ENCODE measurements around the gene REM2. TPM values are rescaled to one million over a fixed set of nuclear protein-coding genes. Genes with fewer than 3 reads are reported as not detected.

Gene REM2, protein sequence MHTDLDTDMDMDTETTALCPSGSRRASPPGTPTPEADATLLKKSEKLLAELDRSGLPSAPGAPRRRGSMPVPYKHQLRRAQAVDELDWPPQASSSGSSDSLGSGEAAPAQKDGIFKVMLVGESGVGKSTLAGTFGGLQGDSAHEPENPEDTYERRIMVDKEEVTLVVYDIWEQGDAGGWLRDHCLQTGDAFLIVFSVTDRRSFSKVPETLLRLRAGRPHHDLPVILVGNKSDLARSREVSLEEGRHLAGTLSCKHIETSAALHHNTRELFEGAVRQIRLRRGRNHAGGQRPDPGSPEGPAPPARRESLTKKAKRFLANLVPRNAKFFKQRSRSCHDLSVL
- total RNA-seq = 2.1 TPM

DNA sequence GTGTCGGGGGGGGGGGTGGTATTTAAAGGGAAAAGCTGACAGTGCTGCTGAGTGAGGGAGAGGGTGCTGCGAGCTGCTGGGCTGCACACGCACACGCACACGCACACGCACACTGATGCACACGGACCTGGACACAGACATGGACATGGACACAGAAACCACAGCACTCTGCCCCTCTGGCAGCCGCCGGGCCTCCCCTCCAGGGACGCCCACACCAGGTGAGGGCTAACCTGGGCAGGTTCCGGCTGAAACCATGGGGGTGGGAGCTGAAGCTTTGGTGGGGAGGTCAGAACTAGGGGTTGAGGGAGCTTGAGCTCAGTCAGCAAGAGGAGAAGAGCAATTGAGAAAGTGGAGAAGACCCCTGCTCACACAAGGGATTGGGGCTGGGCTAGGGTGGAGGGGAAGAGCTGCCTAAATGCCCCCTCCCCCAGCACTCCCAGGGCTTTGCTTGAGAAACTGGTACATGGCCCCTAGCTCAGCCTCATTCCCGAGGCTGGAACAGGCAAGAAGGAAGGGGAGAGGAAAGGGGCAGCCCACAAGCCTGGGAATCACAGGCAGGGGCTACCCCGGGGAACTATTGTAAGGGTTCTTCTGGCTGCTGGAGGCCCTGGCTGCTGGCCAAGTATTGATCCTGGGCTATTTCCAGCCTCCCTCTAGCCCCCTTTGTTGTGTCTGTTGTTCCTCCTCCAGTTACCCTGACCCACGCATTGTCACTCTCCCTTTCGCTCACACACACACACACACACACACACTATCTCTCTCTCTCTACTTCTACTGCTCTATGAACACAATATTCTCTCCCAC is at the start of gene REM2:
Gene REM2 (plus strand): TSS at position 50 of the 804 bp plus-strand sequence. CDS start 66 bp downstream, at position 116.
- peaks cover 33% of the 10 kb centered on the region for H3K4me1 ChIP-seq (ENCODE audit: insufficient read depth, low read length)
- H3K4me3 ChIP-seq (ENCODE audit: low read length) = no peak within 1 kb of the TSS
- no peaks in the 10 kb centered on the region for H3K27me3 ChIP-seq (ENCODE audit: insufficient read depth, low read length)
- no peaks in the 10 kb centered on the region for H3K9me3 ChIP-seq (ENCODE audit: low read depth, low read length)

DNA sequence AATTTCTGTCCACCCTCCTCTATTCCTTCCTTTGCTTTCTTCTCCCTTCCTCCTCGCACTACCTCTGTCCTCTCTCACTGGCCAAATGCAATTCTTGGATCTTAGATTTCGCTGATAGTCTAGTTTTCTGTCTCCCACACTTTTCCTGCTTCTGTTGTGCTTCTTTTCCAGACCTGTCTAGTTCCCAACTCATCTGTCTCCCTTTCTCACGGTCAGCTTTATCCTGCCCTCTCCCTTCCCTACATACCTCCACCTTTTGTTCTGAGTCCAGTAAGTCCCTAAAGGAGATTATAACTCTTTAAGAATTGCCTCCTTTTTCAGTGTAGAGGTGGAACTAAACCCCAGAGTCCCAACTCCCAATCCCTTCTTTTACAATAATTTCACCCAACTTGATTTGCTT is 47.5 kb upstream of the REM2 start:
- H3K27me3 ChIP-seq (ENCODE audit: insufficient read depth, low read length) = peaks cover 12% of the 10 kb centered on the region
- H3K4me1 ChIP-seq (ENCODE audit: insufficient read depth, low read length) = peaks cover 30% of the 10 kb centered on the region
- no peaks in the 10 kb centered on the region for H3K9me3 ChIP-seq (ENCODE audit: low read depth, low read length)
- H3K4me3 ChIP-seq (ENCODE audit: low read length) = no peak overlapping the region

DNA sequence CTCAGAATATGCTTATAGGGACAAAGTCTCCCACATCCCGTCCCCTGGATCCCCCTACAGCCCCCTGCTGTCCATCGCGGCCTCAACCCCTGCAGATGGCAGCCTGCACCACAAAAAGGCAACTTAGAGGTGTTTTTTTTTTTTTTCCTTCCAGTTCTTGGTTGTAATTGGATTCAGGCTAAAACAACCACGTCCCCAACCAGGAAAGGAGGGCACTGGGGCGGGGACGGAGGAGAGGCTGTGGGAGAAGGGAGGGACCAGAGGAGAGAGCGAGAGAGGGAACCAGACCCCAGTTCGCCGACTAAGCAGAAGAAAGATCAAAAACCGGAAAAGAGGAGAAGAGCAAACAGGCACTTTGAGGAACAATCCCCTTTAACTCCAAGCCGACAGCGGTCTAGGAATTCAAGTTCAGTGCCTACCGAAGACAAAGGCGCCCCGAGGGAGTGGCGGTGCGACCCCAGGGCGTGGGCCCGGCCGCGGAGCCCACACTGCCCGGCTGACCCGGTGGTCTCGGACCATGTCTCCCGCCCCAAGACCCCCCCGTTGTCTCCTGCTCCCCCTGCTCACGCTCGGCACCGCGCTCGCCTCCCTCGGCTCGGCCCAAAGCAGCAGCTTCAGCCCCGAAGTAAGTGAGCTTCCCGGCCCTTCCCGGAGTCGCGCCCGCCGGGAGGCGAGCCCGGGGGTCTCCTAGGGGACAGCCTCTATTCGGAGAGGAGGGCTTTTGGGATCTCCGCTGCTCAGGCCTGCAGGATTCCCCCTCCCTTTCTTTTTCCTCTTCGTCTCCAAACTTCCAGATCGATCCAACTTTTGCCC is 46.5 kb upstream of the REM2 start, which contains the start of gene MMP14:
Gene MMP14 (plus strand): TSS at position 285 of the 813 bp plus-strand sequence. CDS start 233 bp downstream, at position 518.
- Histone ChIP-seq H3K9me3 (ENCODE audit: low read depth, low read length) (no peaks in the 10 kb centered on the region), H3K4me3 (ENCODE audit: low read length) (peak within 1 kb of the TSS; percentile 46), H3K27me3 (ENCODE audit: insufficient read depth, low read length) (peaks cover 12% of the 10 kb centered on the region), H3K4me1 (ENCODE audit: insufficient read depth, low read length) (peaks cover 21% of the 10 kb centered on the region)

DNA sequence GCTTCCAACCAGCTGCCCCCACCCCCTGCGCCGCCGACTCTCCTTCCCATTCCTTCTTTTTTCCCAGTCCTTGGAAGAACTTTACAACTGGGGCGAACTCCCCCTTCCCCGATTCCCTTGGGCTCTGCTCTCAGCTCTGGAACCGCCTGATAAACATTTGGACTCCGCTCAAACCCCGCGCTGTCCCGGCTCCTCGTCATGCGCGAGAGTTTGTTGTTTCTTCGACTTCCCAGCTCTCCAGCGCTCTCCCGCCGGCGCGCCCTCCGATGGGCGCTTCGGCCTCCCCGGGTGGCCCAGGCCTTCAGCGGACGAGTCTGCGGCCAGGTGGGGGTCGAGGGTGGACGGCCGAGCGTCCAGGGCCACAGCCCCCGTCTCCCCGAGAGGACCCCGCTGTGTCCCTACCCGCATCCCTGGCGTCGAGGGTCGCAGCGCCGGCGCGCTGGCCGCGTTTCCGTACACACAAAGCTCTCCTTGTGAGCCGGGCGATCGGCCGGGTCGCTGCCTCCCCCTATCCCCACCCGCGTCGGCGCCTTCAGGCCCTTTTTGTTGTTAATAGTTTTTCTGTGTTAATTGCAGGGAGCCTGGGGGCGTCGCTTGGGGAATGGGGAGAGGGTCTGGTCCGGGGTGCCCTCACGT is 45.8 kb upstream of the REM2 start:
- peaks cover 21% of the 10 kb centered on the region for H3K4me1 ChIP-seq (ENCODE audit: insufficient read depth, low read length)
- peak overlapping the region; percentile 46 for H3K4me3 ChIP-seq (ENCODE audit: low read length)
- H3K9me3 ChIP-seq (ENCODE audit: low read depth, low read length) = no peaks in the 10 kb centered on the region
- H3K27me3 ChIP-seq (ENCODE audit: insufficient read depth, low read length) = peaks cover 12% of the 10 kb centered on the region

DNA sequence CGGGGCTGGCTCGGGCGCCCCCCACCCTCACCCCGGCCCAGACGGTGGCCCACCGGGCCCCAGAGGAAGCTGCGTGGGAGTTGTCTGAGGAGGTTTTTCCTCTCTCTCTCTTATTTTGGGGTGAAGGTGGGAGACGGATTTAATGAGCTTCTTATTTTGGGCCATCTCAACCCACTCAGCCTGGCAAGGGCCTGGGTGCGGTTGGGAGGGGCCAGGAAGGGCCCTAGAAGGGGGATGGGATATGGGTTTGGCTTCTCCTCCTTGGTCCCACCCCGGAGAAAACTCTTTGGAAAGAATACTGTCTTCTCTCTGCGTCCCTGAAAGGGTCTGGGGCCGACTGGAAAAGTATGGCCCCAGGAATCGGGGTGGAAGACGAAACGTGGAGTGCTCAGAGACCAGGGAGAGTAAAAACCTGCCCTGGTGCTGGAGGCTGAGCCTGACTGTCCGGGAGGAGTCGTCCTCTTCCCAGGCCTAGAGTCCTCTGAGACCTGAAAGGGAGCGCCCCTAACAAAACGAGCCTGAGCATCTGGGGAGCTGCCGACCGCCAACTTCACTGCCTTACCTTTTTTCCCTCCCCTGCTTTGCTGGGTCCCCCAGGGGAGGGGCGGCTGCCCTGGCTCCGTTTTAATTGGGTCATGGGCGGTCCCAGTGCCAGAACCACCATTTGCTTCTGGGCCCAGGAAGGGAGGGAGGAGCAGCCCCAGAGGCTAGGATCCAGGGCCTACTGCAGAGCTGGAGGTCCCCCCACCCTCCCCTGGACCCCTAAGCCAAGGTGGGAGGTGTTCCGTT is 45.1 kb upstream of the REM2 start:
- no peak overlapping the region for H3K4me3 ChIP-seq (ENCODE audit: low read length)
- H3K27me3 ChIP-seq (ENCODE audit: insufficient read depth, low read length) = peaks cover 12% of the 10 kb centered on the region
- no peaks in the 10 kb centered on the region for H3K9me3 ChIP-seq (ENCODE audit: low read depth, low read length)
- H3K4me1 ChIP-seq (ENCODE audit: insufficient read depth, low read length) = peaks cover 21% of the 10 kb centered on the region

DNA sequence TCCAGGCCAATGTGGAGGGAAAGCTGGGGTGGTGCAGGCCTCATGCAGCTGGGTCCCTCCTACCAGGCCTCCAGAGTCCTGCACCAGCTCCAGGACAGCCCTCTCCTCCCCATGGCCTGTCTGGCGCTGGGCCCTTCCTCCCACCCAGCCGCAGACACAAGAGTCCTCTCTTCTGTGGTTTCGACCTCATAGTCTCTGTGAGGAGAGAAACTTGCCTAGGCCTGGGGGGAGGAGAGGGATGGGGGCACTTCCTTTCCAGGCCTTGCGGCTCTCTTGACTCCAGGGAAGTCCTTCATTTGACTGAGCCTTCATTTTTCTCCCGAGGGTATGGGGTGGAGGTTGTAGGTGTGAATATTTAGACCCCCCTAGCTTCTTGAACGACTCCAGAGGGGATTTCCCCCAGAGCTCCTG is 44.4 kb upstream of the REM2 start:
- Histone ChIP-seq H3K9me3 (ENCODE audit: low read depth, low read length) (no peaks in the 10 kb centered on the region), H3K4me1 (ENCODE audit: insufficient read depth, low read length) (peaks cover 21% of the 10 kb centered on the region), H3K4me3 (ENCODE audit: low read length) (no peak overlapping the region), H3K27me3 (ENCODE audit: insufficient read depth, low read length) (peaks cover 12% of the 10 kb centered on the region)

DNA sequence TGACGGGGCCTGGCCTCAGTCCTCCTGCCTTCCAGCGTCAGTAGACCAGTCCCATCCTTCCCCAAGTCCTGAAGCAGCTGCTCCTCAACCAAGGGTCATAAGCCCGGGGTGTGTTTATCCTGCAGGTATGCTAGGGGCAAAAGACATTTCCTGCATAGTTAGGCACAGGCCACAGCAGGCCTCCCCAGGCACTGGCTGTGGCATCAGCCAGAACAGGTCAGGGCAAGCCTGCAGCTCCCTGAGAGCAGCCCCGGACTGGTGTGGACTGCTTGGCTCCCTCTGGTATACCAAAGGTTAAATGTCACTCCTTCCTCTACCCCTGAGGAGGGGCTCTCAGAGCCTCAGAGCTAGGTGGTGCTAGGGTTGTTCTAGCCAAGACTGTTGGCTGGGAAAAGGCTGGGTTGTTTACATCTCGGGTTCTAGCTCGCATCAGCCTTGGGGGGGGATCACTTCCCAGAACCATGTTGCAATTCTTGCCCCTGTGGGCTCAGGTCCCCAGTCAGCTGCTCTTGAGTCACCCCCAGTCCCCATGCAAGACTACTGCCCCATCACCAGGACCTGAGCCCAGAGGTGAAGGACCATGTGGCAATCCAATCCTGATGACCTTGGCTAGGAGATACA is 43.8 kb upstream of the REM2 start:
- Histone ChIP-seq H3K4me1 (ENCODE audit: insufficient read depth, low read length) (peaks cover 21% of the 10 kb centered on the region), H3K9me3 (ENCODE audit: low read depth, low read length) (no peaks in the 10 kb centered on the region), H3K4me3 (ENCODE audit: low read length) (no peak overlapping the region), H3K27me3 (ENCODE audit: insufficient read depth, low read length) (peaks cover 12% of the 10 kb centered on the region)

DNA sequence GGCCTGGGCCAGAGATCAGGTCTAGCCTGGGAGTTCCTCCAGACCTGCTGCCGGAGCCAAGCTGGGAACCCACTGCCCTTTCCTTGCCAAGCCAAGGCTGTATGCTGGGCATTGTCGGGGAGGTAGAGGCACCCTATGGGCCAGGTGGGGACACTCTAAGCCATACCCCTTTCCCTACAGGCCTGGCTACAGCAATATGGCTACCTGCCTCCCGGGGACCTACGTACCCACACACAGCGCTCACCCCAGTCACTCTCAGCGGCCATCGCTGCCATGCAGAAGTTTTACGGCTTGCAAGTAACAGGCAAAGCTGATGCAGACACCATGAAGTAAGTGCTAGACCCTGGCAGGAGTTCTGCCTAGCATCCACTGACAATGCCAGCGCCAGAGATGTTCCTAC is 41.7 kb upstream of the REM2 start:
- H3K4me3 ChIP-seq (ENCODE audit: low read length) = no peak overlapping the region

DNA sequence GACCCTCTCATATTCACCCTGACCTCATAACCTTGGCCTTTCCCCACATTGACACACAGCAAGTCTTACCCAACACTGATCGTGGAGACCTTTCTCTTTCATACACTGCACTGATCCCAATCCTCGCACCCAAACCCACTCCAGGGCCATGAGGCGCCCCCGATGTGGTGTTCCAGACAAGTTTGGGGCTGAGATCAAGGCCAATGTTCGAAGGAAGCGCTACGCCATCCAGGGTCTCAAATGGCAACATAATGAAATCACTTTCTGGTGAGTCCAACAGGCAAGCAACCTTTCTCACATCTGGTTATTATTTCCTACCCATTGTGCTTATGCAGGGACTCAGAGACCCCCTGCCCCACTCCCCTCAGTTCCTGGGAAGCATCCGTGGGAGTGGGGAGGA is 41.3 kb upstream of the REM2 start:
- Histone ChIP-seq H3K4me1 (ENCODE audit: insufficient read depth, low read length) (peaks cover 13% of the 10 kb centered on the region), H3K27me3 (ENCODE audit: insufficient read depth, low read length) (peaks cover 10% of the 10 kb centered on the region), H3K9me3 (ENCODE audit: low read depth, low read length) (no peaks in the 10 kb centered on the region), H3K4me3 (ENCODE audit: low read length) (no peak overlapping the region)

More for the DNA sequence above, 41.7 kb upstream of the REM2 start:
- peaks cover 12% of the 10 kb centered on the region for H3K27me3 ChIP-seq (ENCODE audit: insufficient read depth, low read length)
- no peaks in the 10 kb centered on the region for H3K9me3 ChIP-seq (ENCODE audit: low read depth, low read length)
- H3K4me1 ChIP-seq (ENCODE audit: insufficient read depth, low read length) = peaks cover 18% of the 10 kb centered on the region

DNA sequence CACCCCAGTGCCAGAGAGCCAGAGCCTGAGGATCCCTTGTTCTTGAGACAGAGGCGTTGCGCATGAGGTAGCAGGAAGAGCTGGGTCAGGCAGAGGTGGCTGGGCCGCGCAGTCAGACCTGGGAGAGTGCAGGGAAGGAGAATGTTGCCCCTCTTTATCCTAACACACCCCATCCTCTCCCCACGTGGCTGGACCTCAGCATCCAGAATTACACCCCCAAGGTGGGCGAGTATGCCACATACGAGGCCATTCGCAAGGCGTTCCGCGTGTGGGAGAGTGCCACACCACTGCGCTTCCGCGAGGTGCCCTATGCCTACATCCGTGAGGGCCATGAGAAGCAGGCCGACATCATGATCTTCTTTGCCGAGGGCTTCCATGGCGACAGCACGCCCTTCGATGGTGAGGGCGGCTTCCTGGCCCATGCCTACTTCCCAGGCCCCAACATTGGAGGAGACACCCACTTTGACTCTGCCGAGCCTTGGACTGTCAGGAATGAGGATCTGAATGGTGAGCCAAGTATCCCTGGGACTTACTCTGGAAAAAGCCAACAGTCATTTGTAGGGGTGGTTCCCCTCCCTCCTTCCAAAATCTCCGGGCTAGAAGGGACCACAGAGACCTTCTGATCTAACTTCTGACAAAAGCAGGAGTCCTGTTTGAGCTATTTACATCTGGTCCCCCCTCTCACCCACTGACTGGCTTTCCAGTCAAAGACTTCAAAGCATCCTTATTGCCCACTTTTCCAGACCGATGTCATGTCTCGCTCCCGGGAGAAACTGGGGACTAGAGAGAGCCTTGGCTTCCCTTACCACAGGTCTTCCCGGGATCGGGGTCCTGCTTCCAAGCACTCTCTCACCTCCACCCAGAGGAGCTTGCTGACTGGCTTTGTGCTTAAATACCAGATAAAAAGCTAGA is 40.6 kb upstream of the REM2 start:
- Histone ChIP-seq H3K4me3 (ENCODE audit: low read length) (no peak overlapping the region), H3K4me1 (ENCODE audit: insufficient read depth, low read length) (peaks cover 6% of the 10 kb centered on the region), H3K27me3 (ENCODE audit: insufficient read depth, low read length) (peaks cover 6% of the 10 kb centered on the region)

DNA sequence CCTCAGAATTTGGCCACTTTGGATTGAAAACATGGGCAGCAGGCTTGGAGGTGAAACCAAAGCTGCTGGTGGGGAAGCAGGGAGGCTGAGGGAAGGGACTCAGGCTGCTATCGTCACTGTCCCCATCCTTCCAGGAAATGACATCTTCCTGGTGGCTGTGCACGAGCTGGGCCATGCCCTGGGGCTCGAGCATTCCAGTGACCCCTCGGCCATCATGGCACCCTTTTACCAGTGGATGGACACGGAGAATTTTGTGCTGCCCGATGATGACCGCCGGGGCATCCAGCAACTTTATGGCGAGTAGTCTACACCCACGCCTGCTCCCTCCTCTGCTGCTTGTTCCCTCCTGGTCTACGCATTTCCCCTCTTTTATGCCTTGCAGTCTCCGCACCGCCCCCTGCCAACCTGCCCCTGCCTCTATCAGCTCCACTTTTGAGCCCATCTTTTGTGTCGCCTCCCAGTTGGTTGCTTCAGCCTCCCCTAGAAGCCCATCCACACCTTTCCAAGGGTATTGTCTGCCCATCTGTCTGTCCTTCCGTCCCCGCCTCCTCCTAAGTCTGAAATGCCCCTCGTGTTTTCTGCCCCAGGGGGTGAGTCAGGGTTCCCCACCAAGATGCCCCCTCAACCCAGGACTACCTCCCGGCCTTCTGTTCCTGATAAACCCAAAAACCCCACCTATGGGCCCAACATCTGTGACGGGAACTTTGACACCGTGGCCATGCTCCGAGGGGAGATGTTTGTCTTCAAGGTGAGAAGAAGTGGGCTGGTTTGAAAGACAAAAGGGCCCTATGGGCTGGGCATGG is 39.7 kb upstream of the REM2 start:
- no peaks in the 10 kb centered on the region for H3K9me3 ChIP-seq (ENCODE audit: low read depth, low read length)
- peaks cover 5% of the 10 kb centered on the region for H3K4me1 ChIP-seq (ENCODE audit: insufficient read depth, low read length)
- H3K27me3 ChIP-seq (ENCODE audit: insufficient read depth, low read length) = no peaks in the 10 kb centered on the region
- H3K4me3 ChIP-seq (ENCODE audit: low read length) = no peak overlapping the region

More for the DNA sequence above, 40.6 kb upstream of the REM2 start:
- no peaks in the 10 kb centered on the region for H3K9me3 ChIP-seq (ENCODE audit: low read depth, low read length)
